LNCaP clone FGC (cell line): ENCODE data around the gene LCTL.

Source experiments
- DNase-seq: peaks from one replicate; pipeline ENCODE4 v3.0.0-alpha.2; 2011; ENCODE audit warnings: low read depth
- H3K4me3 ChIP-seq: 2 replicates; pipeline ENCODE4 v1.5.1; 2011; ENCODE audit warnings: mild to moderate bottlenecking, low read depth, low read length, control low read depth
- CTCF ChIP-seq: IDR thresholded peaks from 2 replicates; pipeline ENCODE4 v1.5.1; 2012; ENCODE audit warnings: mild to moderate bottlenecking; ENCODE audit not compliant: control insufficient read depth, insufficient read depth; ENCODE audit errors: extremely low read depth

The LCTL gene

GRCh38 chr15:66565741-66566144 lies at the start of gene LCTL:
TSS of gene LCTL (minus strand) at chr15:66565998. CDS start at chr15:66565365, 633 bp downstream.
- H3K4me3 ChIP-seq, result no peak within 1 kb of the TSS
- no peak for DNase-seq
- TF ChIP-seq CTCF, result no peak

GRCh38 chr15:66614951-66615760 lies 49.4 kb upstream of the LCTL start:
- TF ChIP-seq CTCF, result no peak
- DNase-seq, result no peak
- no peak overlapping the region for H3K4me3 ChIP-seq

- no peak overlapping the region for H3K4me3 ChIP-seq
- no peak for DNase-seq
- TF ChIP-seq CTCF, result no peak
Measured at GRCh38 chr15:66614456-66614855, 48.7 kb upstream of the LCTL start.

GRCh38 chr15:66613743-66614142 lies 47.9 kb upstream of the LCTL start:
- DNase-seq, result no peak
- no peak overlapping the region for H3K4me3 ChIP-seq
- no peak for TF ChIP-seq CTCF

- no peak overlapping the region for H3K4me3 ChIP-seq
- no peak for TF ChIP-seq CTCF
Measured at GRCh38 chr15:66611257-66612053, 45.7 kb upstream of the LCTL start.

GRCh38 chr15:66609876-66610275 lies 44.1 kb upstream of the LCTL start:
- H3K4me3 ChIP-seq, result no peak overlapping the region
- DNase-seq, result no peak
- TF ChIP-seq CTCF, result no peak

More at GRCh38 chr15:66611257-66612053, 45.7 kb upstream of the LCTL start:
- no peak for DNase-seq
